Fibroblast of the aortic adventitia (primary cell): ENCODE measurements around the gene SEMA3C. TPM values are rescaled to one million over a fixed set of nuclear protein-coding genes. Genes with fewer than 3 reads are reported as not detected.

Source experiments
- DNase-seq: peaks from one replicate; pipeline ENCODE4 v3.0.0-alpha.2; 2010; ENCODE audit warnings: low read depth
- H3K4me3 ChIP-seq: 2 replicates; pipeline ENCODE4 v1.5.1; 2011; ENCODE audit warnings: low read depth, mild to moderate bottlenecking, control low read depth, low read length, moderate library complexity
- total RNA-seq: library from RNA; depleted of rRNA; stranded (reverse); fragments of >200 nt; gene quantifications from 2 replicates; pipeline ENCODE4 v1.2.3, GENCODE V29; 2012; ENCODE audit warnings: low replicate concordance
- TF ChIP-seq, protein P1 (sequence below): IDR thresholded peaks from 2 replicates; pipeline ENCODE4 v1.5.1; 2011; ENCODE audit warnings: mild to moderate bottlenecking, low read length, control low read depth, inconsistent platforms; ENCODE audit not compliant: insufficient read depth

Gene SEMA3C
- total RNA-seq, 1 donor = 208 TPM

DNA sequence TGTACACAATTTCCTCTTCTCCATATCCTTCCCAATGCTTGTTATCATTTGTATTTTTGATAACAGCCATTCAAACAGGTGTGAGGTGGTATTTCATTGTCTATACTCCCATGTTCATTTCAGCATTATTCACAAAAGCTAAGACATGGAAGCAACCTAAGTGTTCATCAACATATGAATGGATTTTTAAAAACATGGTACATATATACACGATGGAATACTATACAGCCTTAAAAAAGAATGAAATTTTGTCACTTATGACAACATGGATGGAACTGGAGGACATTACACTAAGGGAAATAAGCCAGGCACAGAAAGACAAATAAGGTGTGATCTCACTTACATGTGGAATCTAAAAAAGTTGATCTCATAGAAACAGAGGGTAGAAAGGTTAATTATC, 109.3 kb downstream of the SEMA3C start:
- no peak overlapping the region for H3K4me3 ChIP-seq
- TF ChIP-seq, protein P1, sequence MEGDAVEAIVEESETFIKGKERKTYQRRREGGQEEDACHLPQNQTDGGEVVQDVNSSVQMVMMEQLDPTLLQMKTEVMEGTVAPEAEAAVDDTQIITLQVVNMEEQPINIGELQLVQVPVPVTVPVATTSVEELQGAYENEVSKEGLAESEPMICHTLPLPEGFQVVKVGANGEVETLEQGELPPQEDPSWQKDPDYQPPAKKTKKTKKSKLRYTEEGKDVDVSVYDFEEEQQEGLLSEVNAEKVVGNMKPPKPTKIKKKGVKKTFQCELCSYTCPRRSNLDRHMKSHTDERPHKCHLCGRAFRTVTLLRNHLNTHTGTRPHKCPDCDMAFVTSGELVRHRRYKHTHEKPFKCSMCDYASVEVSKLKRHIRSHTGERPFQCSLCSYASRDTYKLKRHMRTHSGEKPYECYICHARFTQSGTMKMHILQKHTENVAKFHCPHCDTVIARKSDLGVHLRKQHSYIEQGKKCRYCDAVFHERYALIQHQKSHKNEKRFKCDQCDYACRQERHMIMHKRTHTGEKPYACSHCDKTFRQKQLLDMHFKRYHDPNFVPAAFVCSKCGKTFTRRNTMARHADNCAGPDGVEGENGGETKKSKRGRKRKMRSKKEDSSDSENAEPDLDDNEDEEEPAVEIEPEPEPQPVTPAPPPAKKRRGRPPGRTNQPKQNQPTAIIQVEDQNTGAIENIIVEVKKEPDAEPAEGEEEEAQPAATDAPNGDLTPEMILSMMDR = no peak
- DNase-seq = no peak

GRCh38 chr7:80807166-80807900, 111.5 kb downstream of the SEMA3C start:
- TF ChIP-seq, protein P1 = no peak
- no peak for DNase-seq
- H3K4me3 ChIP-seq = no peak overlapping the region

DNA sequence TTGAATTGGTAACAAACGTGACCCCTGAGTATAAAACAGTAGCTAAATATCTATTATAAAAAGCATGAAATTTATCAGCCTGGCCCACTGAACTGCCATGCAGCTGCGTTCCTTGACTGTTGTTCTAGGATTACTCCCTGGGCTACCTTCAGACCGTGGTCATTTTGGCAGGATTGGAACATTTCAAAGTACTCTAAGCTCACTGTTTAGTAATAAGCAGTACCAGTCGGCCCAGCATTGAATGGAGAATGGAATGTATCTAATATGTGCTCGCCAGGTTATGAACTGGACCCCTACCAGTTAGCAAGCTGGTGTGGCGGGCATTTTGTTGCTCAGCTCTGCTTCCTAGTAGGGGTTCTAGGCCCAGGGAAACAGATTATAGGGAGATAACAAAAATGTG, 112.2 kb downstream of the SEMA3C start:
- no peak overlapping the region for H3K4me3 ChIP-seq
- no peak for DNase-seq
- TF ChIP-seq, protein P1 = no peak

DNA sequence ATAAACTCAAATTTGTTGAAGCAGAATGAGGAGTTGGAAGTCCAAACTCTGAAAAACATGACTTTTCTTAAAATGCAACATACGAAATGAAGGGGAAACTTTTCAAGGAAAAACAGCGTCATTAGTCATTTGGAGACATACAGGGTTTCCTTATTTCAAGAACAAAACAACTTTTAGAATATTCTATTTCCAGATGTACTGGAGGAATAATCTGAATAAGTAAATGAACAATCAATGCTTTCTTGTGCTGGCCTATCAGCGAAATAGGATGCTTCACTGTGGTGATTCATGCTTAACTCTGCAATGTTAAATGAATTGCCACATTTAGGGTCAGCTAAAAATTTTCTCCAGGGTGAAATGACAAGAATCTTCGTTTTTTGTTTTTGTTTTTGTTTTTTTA, 114.3 kb downstream of the SEMA3C start:
- TF ChIP-seq, protein P1 = no peak
- H3K4me3 ChIP-seq = no peak overlapping the region
- no peak for DNase-seq

- TF ChIP-seq, protein P1 = no peak
- no peak for DNase-seq
Observed at GRCh38 chr7:80802527-80802926, 116.3 kb downstream of the SEMA3C start.

GRCh38 chr7:80794631-80795573, 123.9 kb downstream of the SEMA3C start:
- DNase-seq = peak; percentile 63
- no peak overlapping the region for H3K4me3 ChIP-seq

More at GRCh38 chr7:80802527-80802926, 116.3 kb downstream of the SEMA3C start:
- H3K4me3 ChIP-seq = no peak overlapping the region

More at GRCh38 chr7:80794631-80795573, 123.9 kb downstream of the SEMA3C start:
- TF ChIP-seq, protein P1 = no peak
